GM10266 (cell line): ENCODE results near the gene MYOF.

Experiments used
- DNase-seq: peaks from one replicate; pipeline ENCODE4 v3.0.0; 2012; ENCODE audit errors: extremely low spot score
- CTCF ChIP-seq: IDR thresholded peaks from 2 replicates; pipeline ENCODE4 v1.5.1; 2012; ENCODE audit warnings: mild to moderate bottlenecking, low read depth; ENCODE audit not compliant: control insufficient read depth, insufficient read depth; ENCODE audit errors: missing control alignments

The MYOF gene

GRCh38 chr10:93390306-93391090 lies 91.6 kb downstream of the MYOF start:
- DNase-seq: no peak
- TF ChIP-seq CTCF: no peak

GRCh38 chr10:93386631-93387369 lies 95.3 kb downstream of the MYOF start:
- no peak for TF ChIP-seq CTCF
- no peak for DNase-seq

GRCh38 chr10:93385345-93385744 lies 96.8 kb downstream of the MYOF start:
- no peak for TF ChIP-seq CTCF
- DNase-seq: no peak

DNA sequence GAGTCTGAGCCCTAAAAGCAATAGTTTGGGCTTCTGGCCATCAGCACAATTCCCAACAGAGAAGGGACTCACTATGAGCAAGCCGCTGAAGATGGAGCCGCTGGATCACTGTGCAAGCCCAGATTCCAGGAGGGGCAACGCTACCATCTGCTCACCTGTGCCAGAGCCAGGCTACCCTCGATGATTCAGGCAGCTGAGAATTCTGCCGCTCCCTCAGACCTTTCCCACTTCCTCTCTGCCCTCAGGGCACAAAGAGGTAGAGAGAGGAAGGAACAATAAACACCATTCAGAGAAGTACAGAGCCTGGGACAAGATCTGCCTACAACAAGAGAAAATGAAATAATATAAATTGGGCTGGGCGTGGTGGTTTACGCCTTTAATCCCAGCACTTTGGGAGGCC lies 98.1 kb downstream of the MYOF start:
- no peak for DNase-seq
- TF ChIP-seq CTCF: no peak

DNA sequence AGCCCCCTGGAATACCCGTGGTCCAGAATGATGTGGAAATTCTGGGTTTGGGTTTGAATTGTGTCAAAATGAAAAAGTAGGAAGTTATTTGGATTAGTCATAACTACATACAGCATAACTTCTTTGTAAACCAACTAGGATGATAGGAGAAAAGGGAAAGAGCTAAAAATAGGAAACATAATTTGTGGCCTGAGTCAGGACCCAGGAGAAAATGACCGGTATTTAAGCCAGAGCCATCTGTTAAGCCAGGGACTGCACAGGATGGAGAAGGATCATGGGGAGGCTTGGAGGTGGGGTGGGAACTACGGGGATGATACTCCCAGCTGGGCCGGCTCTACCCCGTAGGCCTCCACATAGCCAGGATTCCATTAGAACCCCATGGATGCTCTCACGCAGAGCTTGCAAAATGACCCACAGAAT lies 98.6 kb downstream of the MYOF start:
- no peak for TF ChIP-seq CTCF
- no peak for DNase-seq

GRCh38 chr10:93379731-93380575 lies 102.2 kb downstream of the MYOF start:
- no peak for DNase-seq
- no peak for TF ChIP-seq CTCF
